Measurements from ENCODE around the gene CLP1.

DNA sequence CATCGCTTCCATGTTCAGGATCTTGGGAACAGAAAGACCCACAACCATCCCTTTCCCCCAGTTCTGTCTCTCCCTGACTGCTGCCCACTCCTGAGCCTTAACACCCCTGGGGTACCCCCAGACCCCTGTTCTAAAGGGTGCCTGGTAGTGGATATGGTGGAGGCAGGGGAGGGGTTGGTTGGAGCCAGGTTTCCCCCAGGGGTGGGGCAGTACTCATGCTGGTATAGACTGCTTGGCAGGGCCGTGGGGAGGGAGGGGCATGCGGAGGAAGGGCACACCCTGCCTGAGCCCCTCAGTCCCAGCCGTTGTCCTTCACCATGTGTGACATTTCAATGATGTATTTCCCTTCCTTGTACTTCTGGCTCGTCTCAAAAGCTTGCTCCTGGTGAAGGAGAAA, 11.9 kb upstream of the CLP1 start:
- no peak for TF ChIP-seq EP300 (IDR thresholded peaks at IDR 0.05)
- TF ChIP-seq, protein P1, sequence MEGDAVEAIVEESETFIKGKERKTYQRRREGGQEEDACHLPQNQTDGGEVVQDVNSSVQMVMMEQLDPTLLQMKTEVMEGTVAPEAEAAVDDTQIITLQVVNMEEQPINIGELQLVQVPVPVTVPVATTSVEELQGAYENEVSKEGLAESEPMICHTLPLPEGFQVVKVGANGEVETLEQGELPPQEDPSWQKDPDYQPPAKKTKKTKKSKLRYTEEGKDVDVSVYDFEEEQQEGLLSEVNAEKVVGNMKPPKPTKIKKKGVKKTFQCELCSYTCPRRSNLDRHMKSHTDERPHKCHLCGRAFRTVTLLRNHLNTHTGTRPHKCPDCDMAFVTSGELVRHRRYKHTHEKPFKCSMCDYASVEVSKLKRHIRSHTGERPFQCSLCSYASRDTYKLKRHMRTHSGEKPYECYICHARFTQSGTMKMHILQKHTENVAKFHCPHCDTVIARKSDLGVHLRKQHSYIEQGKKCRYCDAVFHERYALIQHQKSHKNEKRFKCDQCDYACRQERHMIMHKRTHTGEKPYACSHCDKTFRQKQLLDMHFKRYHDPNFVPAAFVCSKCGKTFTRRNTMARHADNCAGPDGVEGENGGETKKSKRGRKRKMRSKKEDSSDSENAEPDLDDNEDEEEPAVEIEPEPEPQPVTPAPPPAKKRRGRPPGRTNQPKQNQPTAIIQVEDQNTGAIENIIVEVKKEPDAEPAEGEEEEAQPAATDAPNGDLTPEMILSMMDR (IDR thresholded peaks at IDR 0.05), result no peak
